ACC112 (cell line): ENCODE data around the gene H6PD.

ENCODE experiments used
- H2AFZ ChIP-seq: fragments of 200-600 bp; sonication (generic); one replicate; pipeline ENCODE4 v1.6.0; 2017; ENCODE audit warnings: antibody characterized with exemption, low read length; ENCODE audit not compliant: unreplicated experiment
- H3K27ac ChIP-seq: fragments of 200-600 bp; sonication (generic); 2 replicates; pipeline ENCODE4 v1.5.1; 2014; ENCODE audit warnings: low read depth, mild to moderate bottlenecking, antibody characterized with exemption, low read length, moderate library complexity
- H3K27me3 ChIP-seq: fragments of 200-600 bp; sonication (generic); 2 replicates; pipeline ENCODE4 v1.6.1; 2014; ENCODE audit warnings: mild to moderate bottlenecking, antibody characterized with exemption, low read length, moderate library complexity, mixed read lengths; ENCODE audit not compliant: insufficient read depth
- H3K36me3 ChIP-seq: fragments of 200-600 bp; sonication (generic); 2 replicates; pipeline ENCODE4 v1.6.1; 2016; ENCODE audit warnings: mild to moderate bottlenecking, antibody characterized with exemption, low read length, moderate library complexity, mixed read lengths; ENCODE audit not compliant: insufficient read depth
- H3K4me1 ChIP-seq: fragments of 200-600 bp; sonication (generic); one replicate; pipeline ENCODE4 v1.6.1; 2016; ENCODE audit warnings: low read length, mixed read lengths; ENCODE audit not compliant: insufficient read depth, unreplicated experiment, control insufficient read depth
- H3K4me3 ChIP-seq: fragments of 200-600 bp; sonication (generic); 2 replicates; pipeline ENCODE4 v1.5.1; 2014; ENCODE audit warnings: mild to moderate bottlenecking, low read depth, low read length
- H3K79me2 ChIP-seq: fragments of 200-600 bp; sonication (generic); one replicate; pipeline ENCODE4 v1.6.0; 2016; ENCODE audit warnings: low read length; ENCODE audit not compliant: control insufficient read depth, unreplicated experiment, insufficient read depth

Gene H6PD

GRCh38 chr1:9241891-9242290, 7.3 kb downstream of the H6PD start:
- H3K27me3 ChIP-seq: no peaks in the 10 kb centered on the region
- H3K4me1 ChIP-seq: peaks cover 47% of the 10 kb centered on the region
- peak overlapping the region; percentile 87 for H3K27ac ChIP-seq
- H3K4me3 ChIP-seq: no peak overlapping the region
- no peaks in the 10 kb centered on the region; the same call in 1 of the 2 replicates for H3K36me3 ChIP-seq
- H2AFZ ChIP-seq: no peak overlapping the region
- H3K79me2 ChIP-seq: peaks cover 31% of the 10 kb centered on the region

GRCh38 chr1:9242338-9242969, 7.9 kb downstream of the H6PD start:
- no peak overlapping the region; the same call in 1 of the 2 replicates for H3K4me3 ChIP-seq
- no peak overlapping the region for H2AFZ ChIP-seq
- no peaks in the 10 kb centered on the region for H3K27me3 ChIP-seq
- H3K79me2 ChIP-seq: peaks cover 30% of the 10 kb centered on the region
- no peaks in the 10 kb centered on the region; the same call in 1 of the 2 replicates for H3K36me3 ChIP-seq
- peaks cover 47% of the 10 kb centered on the region for H3K4me1 ChIP-seq
- H3K27ac ChIP-seq: peak overlapping the region; percentile 87

- H2AFZ ChIP-seq: no peak overlapping the region
- peaks cover 44% of the 10 kb centered on the region for H3K4me1 ChIP-seq
- H3K27me3 ChIP-seq: no peaks in the 10 kb centered on the region
- H3K79me2 ChIP-seq: peaks cover 24% of the 10 kb centered on the region
- H3K36me3 ChIP-seq: no peaks in the 10 kb centered on the region; the same call in 1 of the 2 replicates
- no peak overlapping the region; the same call in 1 of the 2 replicates for H3K4me3 ChIP-seq
- peak overlapping the region; percentile 87 for H3K27ac ChIP-seq
These were observed 8.6 kb downstream of the H6PD start for GRCh38 chr1:9243066-9243739.

DNA sequence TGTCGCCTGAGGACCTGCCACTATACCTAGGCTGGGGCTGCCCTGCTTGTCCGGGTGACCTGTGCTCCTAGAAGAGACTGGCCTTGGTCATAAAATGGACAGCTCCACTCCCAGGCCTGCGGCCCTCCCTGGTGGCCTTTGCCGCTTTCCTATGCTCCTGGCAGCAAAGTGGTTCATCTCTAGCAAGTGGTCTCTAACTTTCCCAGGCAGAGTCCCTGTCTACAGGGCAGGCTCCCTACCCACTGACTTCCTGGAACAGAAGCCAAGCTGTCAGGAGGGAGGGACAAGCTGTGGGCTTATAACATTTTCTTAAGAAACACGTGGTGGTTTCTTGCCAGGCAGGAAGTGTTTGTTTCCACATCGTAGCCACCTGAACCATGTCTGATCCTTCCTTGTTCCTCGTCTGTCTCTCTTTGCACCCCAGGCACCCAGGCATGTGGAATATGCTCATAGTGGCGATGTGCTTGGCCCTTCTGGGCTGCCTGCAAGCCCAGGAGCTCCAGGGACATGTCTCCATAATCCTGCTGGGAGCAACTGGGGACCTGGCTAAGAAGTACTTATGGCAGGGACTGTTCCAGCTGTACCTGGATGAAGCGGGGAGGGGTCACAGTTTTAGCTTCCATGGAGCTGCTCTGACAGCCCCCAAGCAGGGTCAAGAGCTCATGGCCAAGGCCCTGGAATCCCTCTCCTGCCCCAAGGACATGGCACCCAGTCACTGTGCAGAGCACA, 10.1 kb downstream of the H6PD start:
- Histone ChIP-seq H3K79me2 (peaks cover 20% of the 10 kb centered on the region), H2AFZ (no peak overlapping the region), H3K4me3 (no peak overlapping the region), H3K36me3 (no peaks in the 10 kb centered on the region; the same call in 1 of the 2 replicates), H3K27me3 (no peaks in the 10 kb centered on the region), H3K27ac (no peak overlapping the region), H3K4me1 (peaks cover 32% of the 10 kb centered on the region)

DNA sequence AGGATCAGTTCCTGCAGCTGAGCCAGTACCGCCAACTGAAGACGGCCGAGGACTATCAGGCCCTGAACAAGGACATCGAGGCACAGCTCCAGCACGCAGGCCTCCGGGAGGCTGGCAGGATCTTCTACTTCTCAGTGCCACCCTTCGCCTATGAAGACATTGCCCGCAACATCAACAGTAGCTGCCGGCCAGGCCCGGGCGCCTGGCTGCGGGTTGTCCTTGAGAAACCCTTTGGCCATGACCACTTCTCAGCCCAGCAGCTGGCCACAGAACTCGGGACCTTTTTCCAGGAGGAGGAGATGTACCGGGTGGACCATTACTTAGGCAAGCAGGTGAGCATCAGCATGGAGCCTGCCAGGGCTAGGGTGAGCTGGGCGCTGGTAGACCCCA, 10.7 kb downstream of the H6PD start:
- Histone ChIP-seq H3K27ac (no peak overlapping the region), H2AFZ (no peak overlapping the region), H3K79me2 (peaks cover 20% of the 10 kb centered on the region), H3K4me3 (no peak overlapping the region), H3K4me1 (peaks cover 26% of the 10 kb centered on the region), H3K27me3 (no peaks in the 10 kb centered on the region), H3K36me3 (no peaks in the 10 kb centered on the region; the same call in 1 of the 2 replicates)

DNA sequence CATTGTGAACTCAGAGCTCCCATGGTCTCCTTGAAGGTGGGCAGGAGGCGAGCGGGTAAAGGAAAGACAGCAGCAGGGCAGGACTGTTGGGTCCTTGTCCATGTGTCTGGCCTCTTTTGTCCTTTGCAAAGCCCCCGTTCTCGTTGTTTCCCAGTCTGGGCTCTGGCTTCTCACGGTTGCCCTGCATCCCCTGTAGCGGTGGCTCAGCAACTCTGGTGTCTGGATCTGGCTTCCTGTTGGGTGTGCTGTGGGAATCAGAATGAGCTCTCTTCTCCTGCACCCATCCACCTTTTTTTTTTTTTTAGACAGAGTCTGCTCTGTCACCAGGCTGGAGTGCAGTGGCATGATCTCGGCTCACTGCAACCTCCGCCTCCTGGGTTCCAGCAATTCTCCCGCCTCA, 11.1 kb downstream of the H6PD start:
- Histone ChIP-seq H3K79me2 (peaks cover 20% of the 10 kb centered on the region), H2AFZ (no peak overlapping the region), H3K4me3 (no peak overlapping the region), H3K27me3 (no peaks in the 10 kb centered on the region), H3K4me1 (peaks cover 22% of the 10 kb centered on the region), H3K27ac (no peak overlapping the region), H3K36me3 (no peaks in the 10 kb centered on the region; the same call in 1 of the 2 replicates)

- H3K36me3 ChIP-seq: no peaks in the 10 kb centered on the region; the same call in 1 of the 2 replicates
- peaks cover 16% of the 10 kb centered on the region for H3K4me1 ChIP-seq
- no peak overlapping the region for H3K27ac ChIP-seq
- H3K27me3 ChIP-seq: no peaks in the 10 kb centered on the region
- no peak overlapping the region for H3K4me3 ChIP-seq
- peaks cover 17% of the 10 kb centered on the region for H3K79me2 ChIP-seq
- no peak overlapping the region for H2AFZ ChIP-seq
These were observed 11.6 kb downstream of the H6PD start for GRCh38 chr1:9246215-9246614.

- Histone ChIP-seq H3K27me3 (no peaks in the 10 kb centered on the region), H3K4me1 (peaks cover 9% of the 10 kb centered on the region), H3K36me3 (no peaks in the 10 kb centered on the region; the same call in 1 of the 2 replicates), H3K27ac (no peak overlapping the region), H2AFZ (no peak overlapping the region), H3K4me3 (no peak overlapping the region), H3K79me2 (peaks cover 9% of the 10 kb centered on the region)
These were observed 12.5 kb downstream of the H6PD start for GRCh38 chr1:9246841-9247785.

- H3K79me2 ChIP-seq: peaks cover 10% of the 10 kb centered on the region
- no peaks in the 10 kb centered on the region for H3K27me3 ChIP-seq
- H3K27ac ChIP-seq: no peak overlapping the region
- no peak overlapping the region for H3K4me3 ChIP-seq
- no peak overlapping the region for H2AFZ ChIP-seq
- peaks cover under 1% of the 10 kb centered on the region for H3K4me1 ChIP-seq
- peaks cover 3% of the 10 kb centered on the region; the same call in 1 of the 2 replicates for H3K36me3 ChIP-seq
These were observed 13.3 kb downstream of the H6PD start for GRCh38 chr1:9247894-9248293.
